ENCODE data around the gene NKAIN1. TPM values are rescaled to one million over a fixed set of nuclear protein-coding genes. Genes with fewer than 3 reads are reported as not detected.

Gene NKAIN1
- total RNA-seq, 2 experiments from 2014 or later = not detected

DNA sequence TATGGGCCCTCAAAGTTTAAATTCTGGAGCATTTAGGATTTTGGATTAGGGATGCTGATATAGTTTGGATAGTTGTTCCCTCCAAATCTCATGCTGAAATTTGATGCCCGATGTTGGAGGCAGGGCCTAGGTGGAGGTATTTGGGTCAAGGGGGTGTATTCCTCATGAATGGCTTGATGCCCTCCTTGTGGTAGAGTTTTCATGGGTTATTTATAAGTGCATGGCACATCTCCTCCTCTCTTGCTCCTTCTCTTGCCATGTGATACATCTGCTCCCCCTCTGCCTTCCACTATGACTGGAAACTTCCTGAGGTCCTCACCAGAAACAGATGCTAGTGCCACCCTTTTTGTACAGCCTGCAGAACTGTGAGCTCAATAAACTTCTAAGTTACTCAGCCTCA, 17.5 kb upstream of the NKAIN1 start:
- POLR2A ChIA-PET = no interaction called here
- DNase-seq = no peak
- Mint-ChIP-seq H3K27ac (no peak overlapping the region), H3K4me3 (no peak overlapping the region), H3K27me3 (no peaks in the 10 kb centered on the region), H3K9me3 (no peaks in the 10 kb centered on the region), H3K4me1 (no peaks in the 10 kb centered on the region), H3K36me3 (ENCODE audit: low read depth) (peaks cover 33% of the 10 kb centered on the region)
- CTCF ChIA-PET = no interaction called here

DNA sequence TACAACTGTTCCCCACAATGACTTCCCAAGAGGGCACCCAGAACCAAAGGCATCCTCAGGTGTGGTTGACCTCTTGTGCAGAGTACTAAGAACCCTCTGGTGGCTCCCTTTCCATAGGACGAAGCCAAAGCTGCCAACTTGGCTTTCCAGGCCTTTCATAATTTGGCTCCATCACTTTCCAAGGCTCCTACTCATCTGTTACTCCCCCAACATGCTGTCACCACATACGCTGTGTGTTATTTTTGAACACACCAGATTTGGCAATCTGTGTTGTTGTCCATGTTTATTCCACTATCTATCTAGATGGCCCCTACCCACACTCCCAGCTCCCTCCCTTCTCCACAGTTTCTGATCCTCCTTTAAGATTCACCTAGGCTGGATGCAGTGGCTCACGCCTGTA, 10.2 kb upstream of the NKAIN1 start:
- CTCF ChIA-PET = no interaction called here
- DNase-seq = no peak

GRCh38 chr1:31248276-31248675, 8.6 kb upstream of the NKAIN1 start:
- Mint-ChIP-seq H3K4me3 (no peak overlapping the region), H3K27me3 (peaks cover 1% of the 10 kb centered on the region), H3K4me1 (no peaks in the 10 kb centered on the region), H3K27ac (no peak overlapping the region), H3K9me3 (no peaks in the 10 kb centered on the region), H3K36me3 (ENCODE audit: low read depth) (no peaks in the 10 kb centered on the region)
- DNase-seq = no peak
- ChIA-PET CTCF (no interaction called here), POLR2A (no interaction called here)

More for the DNA sequence above, 10.2 kb upstream of the NKAIN1 start:
- no peaks in the 10 kb centered on the region for H3K9me3 Mint-ChIP-seq
- H3K27me3 Mint-ChIP-seq = no peaks in the 10 kb centered on the region
- H3K4me3 Mint-ChIP-seq = no peak overlapping the region
- H3K27ac Mint-ChIP-seq = no peak overlapping the region
- POLR2A ChIA-PET = no interaction called here
- H3K4me1 Mint-ChIP-seq = no peaks in the 10 kb centered on the region
- H3K36me3 Mint-ChIP-seq (ENCODE audit: low read depth) = no peaks in the 10 kb centered on the region

- no peaks in the 10 kb centered on the region for H3K9me3 Mint-ChIP-seq
- H3K27ac Mint-ChIP-seq = no peak overlapping the region
- peaks cover 14% of the 10 kb centered on the region for H3K4me1 Mint-ChIP-seq
- no peak for DNase-seq
- peaks cover 15% of the 10 kb centered on the region for H3K27me3 Mint-ChIP-seq
- no peak overlapping the region for H3K4me3 Mint-ChIP-seq
- ChIA-PET CTCF (no interaction called here), POLR2A (no interaction called here)
- no peaks in the 10 kb centered on the region for H3K36me3 Mint-ChIP-seq (ENCODE audit: low read depth)
These were observed 4.6 kb upstream of the NKAIN1 start for GRCh38 chr1:31244326-31244725.

DNA sequence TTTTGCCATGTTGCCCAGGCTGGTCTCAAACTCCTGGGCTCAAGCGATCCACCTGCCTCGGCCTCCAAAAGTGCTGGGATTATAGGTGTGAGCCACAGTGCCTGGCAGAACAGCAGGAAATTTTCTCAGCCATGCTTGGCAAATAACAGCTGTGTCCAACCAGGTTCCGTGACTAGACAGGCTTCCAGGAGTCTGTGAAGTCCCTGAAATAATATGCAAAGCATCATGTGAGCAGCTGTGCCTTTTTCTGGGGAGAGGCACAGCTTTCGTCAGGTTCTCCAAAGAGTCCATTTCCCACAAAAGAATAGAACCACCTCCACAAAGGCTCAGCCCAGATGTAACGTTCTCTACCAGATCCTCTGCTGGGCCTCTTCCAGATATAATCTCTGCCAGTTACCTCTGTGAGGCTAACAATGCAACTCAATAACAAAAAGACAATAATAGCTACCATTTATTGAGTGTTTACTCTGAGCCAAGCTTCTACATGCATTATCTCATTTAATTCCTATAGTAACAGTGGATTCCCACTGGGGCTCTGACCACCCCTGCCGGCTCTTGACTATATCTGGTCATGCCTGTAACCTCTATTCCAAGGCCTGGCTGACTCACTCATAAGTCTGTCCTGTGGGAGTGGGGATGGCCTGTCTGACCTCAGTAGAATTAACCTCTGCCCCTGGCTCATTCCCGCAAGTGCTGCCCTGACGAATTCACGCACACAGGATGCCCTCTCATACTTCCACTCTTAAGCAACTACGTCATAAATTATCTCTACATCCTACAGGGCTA, 4.0 kb upstream of the NKAIN1 start:
- Mint-ChIP-seq H3K36me3 (ENCODE audit: low read depth) (no peaks in the 10 kb centered on the region), H3K27ac (no peak overlapping the region), H3K27me3 (peaks cover 21% of the 10 kb centered on the region), H3K4me1 (peaks cover 19% of the 10 kb centered on the region), H3K4me3 (no peak overlapping the region), H3K9me3 (no peaks in the 10 kb centered on the region)
- no peak for DNase-seq
- POLR2A ChIA-PET = no interaction called here
- CTCF ChIA-PET = no interaction called here

DNA sequence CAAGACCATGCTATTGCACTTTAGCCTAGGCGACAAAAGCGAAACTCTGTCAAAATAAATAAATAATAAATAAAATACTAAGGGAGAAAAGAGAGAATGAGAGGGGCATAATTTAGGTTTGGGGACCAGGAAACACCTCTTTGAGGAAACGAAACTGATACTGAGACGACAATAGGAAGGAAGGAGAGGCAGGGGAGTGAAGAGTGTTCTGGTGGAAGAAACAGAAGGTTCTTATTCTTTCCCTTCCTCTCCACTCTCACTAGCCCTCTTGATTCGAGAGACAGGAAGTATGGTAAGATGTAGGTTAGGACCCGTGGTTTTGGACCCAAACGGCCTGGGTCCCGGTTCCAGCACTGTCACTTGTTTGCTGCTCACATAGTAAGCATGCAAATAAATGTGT, 1.6 kb upstream of the NKAIN1 start:
- H3K4me3 Mint-ChIP-seq = no peak overlapping the region
- DNase-seq = no peak
- H3K27ac Mint-ChIP-seq = no peak overlapping the region
- CTCF ChIA-PET = no interaction called here
- H3K9me3 Mint-ChIP-seq = no peaks in the 10 kb centered on the region
- peaks cover 40% of the 10 kb centered on the region for H3K27me3 Mint-ChIP-seq
- peaks cover 19% of the 10 kb centered on the region for H3K4me1 Mint-ChIP-seq
- no peaks in the 10 kb centered on the region for H3K36me3 Mint-ChIP-seq (ENCODE audit: low read depth)
- POLR2A ChIA-PET = no interaction called here

DNA sequence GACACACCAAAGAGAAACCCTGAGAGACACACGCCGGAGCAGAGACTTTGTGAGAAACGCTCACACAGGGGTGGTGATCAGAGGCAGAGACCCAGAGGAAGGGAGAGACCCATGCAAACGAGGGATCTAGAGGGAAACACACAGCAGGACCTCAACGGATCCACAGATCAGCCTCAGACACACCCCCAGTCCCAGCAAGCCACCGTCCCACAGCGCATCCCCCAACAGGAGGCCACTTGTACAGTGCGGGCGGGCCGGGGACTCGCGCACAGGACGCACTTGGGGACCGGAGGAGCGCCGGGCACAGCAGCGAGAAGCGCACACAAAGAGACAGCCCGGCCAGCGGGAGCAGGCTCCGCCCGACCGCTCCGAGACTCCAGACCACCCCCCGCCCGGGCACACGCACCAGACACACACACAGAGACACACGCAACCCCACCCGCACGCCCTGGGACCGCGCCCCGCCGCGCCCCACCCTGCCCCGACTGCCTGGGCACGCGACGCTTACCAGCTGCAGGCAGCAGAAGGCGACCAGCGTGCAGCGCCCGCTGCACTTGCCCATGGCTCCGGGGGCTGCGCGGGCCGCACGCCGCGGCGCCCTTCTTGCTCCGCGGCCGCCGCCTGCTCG, 587 bp downstream of the NKAIN1 start:
- H3K4me3 Mint-ChIP-seq = peak overlapping the region; percentile 25
- no peak overlapping the region for H3K27ac Mint-ChIP-seq
- ChIA-PET POLR2A (no interaction called here), CTCF (interaction anchor here (0.6 kb wide), 1 partner anchor 8 kb away, joined by 3 read pairs; no protein-coding TSS in a partner anchor)
- no peaks in the 10 kb centered on the region for H3K9me3 Mint-ChIP-seq
- peaks cover 51% of the 10 kb centered on the region for H3K27me3 Mint-ChIP-seq
- H3K36me3 Mint-ChIP-seq (ENCODE audit: low read depth) = no peaks in the 10 kb centered on the region
- DNase-seq = no peak
- H3K4me1 Mint-ChIP-seq = peaks cover 19% of the 10 kb centered on the region

- H3K4me1 Mint-ChIP-seq = peaks cover 19% of the 10 kb centered on the region
- peaks cover 51% of the 10 kb centered on the region for H3K27me3 Mint-ChIP-seq
- no peak for DNase-seq
- POLR2A ChIA-PET = no interaction called here
- no peaks in the 10 kb centered on the region for H3K36me3 Mint-ChIP-seq (ENCODE audit: low read depth)
- H3K4me3 Mint-ChIP-seq = peak overlapping the region; percentile 25
- no peaks in the 10 kb centered on the region for H3K9me3 Mint-ChIP-seq
- CTCF ChIA-PET = no interaction called here
- no peak overlapping the region for H3K27ac Mint-ChIP-seq
These were observed 1.1 kb downstream of the NKAIN1 start for GRCh38 chr1:31238612-31238985.

DNA sequence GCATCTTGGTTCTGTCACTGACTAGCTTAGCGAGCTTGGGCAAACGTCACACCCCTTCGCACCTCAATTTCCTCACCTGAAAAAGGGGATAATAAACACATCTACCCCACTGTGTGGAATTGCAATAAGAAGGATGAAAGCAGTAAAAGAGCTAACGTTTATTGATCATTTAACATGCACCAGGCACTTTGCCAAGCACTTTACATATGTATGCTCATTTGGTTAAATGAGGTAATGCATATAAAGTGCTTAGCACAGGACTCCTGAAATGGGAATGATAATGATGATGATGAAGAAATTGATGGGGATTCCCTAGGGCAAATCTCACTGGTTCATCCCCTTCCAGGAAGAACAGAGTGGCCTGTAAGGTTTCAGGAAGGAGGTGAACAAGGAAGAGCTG, 4.8 kb downstream of the NKAIN1 start:
- Mint-ChIP-seq H3K27me3 (peaks cover 38% of the 10 kb centered on the region), H3K4me3 (no peak overlapping the region), H3K27ac (no peak overlapping the region), H3K4me1 (peaks cover 6% of the 10 kb centered on the region), H3K36me3 (ENCODE audit: low read depth) (no peaks in the 10 kb centered on the region), H3K9me3 (no peaks in the 10 kb centered on the region)
- CTCF ChIA-PET = interaction anchor here (1.2 kb wide), 1 partner anchor 159 kb away, joined by 3 read pairs; no protein-coding TSS in a partner anchor
- POLR2A ChIA-PET = no interaction called here
- no peak for DNase-seq

DNA sequence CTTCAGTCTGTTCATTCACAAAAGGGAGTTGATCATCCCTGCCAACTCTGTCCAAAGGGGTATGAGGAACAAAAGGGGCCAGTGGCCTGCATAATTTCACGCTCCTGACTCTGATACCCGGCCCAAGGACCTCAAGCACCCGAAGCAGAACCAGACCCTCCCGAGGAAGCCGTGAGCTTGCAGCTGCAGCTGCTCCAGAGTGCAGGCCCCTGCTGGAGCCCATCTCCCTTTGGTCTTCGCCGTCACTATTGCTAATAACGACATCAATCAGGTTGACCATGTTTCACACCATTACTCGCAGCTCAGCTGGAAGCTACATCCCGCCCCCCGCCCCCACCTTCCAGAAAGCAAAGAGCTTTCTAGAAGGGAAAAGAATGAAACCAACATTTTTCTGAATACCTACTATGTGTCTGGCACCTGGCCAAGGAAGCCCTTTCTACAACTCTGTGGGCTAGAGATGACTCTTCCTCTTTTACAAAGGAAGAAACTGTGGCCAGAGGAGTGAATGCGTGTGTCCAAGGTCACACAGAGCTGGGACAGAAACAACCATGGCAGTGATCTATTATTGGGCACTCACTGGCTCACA, 5.5 kb downstream of the NKAIN1 start:
- H3K27me3 Mint-ChIP-seq = peaks cover 37% of the 10 kb centered on the region
- CTCF ChIA-PET = no interaction called here

GRCh38 chr1:31232689-31233088, 7.0 kb downstream of the NKAIN1 start:
- H3K4me3 Mint-ChIP-seq = no peak overlapping the region
- H3K9me3 Mint-ChIP-seq = no peaks in the 10 kb centered on the region
- H3K27ac Mint-ChIP-seq = no peak overlapping the region
- no peak for DNase-seq
- ChIA-PET CTCF (interaction anchor here (0.8 kb wide), 1 partner anchor 40 kb away, joined by 3 read pairs; no protein-coding TSS in a partner anchor), POLR2A (no interaction called here)
- no peaks in the 10 kb centered on the region for H3K4me1 Mint-ChIP-seq
- no peaks in the 10 kb centered on the region for H3K36me3 Mint-ChIP-seq (ENCODE audit: low read depth)
- peaks cover 23% of the 10 kb centered on the region for H3K27me3 Mint-ChIP-seq

More for the DNA sequence above, 5.5 kb downstream of the NKAIN1 start:
- Mint-ChIP-seq H3K36me3 (ENCODE audit: low read depth) (no peaks in the 10 kb centered on the region), H3K27ac (no peak overlapping the region), H3K4me1 (peaks cover 5% of the 10 kb centered on the region), H3K4me3 (no peak overlapping the region), H3K9me3 (no peaks in the 10 kb centered on the region)
- DNase-seq = no peak
- POLR2A ChIA-PET = no interaction called here

DNA sequence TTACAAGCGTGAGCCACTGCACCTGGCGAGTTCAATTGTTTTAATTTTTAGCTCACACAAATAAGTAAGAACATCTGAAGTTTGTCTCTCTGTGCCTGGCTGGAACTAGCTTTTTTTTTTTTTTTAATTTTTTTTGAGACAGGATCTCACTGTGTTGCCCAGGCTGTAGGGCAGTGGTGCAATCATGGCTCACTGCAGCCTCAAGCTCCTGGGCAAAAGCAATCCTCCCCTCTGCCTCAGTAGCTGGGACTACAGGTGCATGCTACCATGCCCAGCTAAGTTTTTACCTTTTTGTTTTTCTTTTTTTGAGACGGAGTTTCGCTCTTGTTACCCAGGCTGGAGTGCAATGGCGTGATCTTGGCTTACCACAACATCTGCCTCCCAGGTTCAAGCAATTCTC, 7.9 kb downstream of the NKAIN1 start:
- Mint-ChIP-seq H3K36me3 (ENCODE audit: low read depth) (no peaks in the 10 kb centered on the region), H3K4me1 (peaks cover 1% of the 10 kb centered on the region), H3K27me3 (peaks cover 18% of the 10 kb centered on the region), H3K4me3 (no peak overlapping the region), H3K27ac (no peak overlapping the region), H3K9me3 (no peaks in the 10 kb centered on the region)
- ChIA-PET POLR2A (no interaction called here), CTCF (no interaction called here)
- DNase-seq = no peak

- Mint-ChIP-seq H3K27me3 (peaks cover 9% of the 10 kb centered on the region), H3K9me3 (no peaks in the 10 kb centered on the region), H3K4me3 (no peak overlapping the region), H3K4me1 (peaks cover 1% of the 10 kb centered on the region), H3K36me3 (ENCODE audit: low read depth) (no peaks in the 10 kb centered on the region), H3K27ac (no peak overlapping the region)
- CTCF ChIA-PET = interaction anchor here (1.2 kb wide), 1 partner anchor 36 kb away, joined by 3 read pairs; no protein-coding TSS in a partner anchor
- POLR2A ChIA-PET = no interaction called here
- DNase-seq = no peak
These were observed 9.3 kb downstream of the NKAIN1 start for GRCh38 chr1:31230378-31230777.

DNA sequence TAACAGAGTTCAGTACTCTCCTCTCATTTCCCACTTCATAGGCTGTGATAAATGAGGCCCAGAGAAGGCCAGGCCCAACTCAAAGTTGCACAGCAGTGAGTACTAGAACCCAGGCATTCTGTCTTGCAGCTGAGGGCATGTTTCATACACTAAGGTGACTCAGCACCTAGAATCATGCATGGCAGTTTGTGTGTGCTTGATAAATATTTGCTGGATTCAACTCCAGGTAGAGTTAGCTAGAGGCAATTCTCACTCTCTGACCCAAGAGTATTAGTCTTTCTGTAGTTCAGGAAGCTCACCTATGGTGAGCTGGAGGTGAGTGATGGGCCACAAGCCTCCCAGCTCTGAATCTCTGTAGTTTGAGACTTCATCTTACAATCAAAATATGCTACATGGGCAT, 10.7 kb downstream of the NKAIN1 start:
- H3K36me3 Mint-ChIP-seq (ENCODE audit: low read depth) = no peaks in the 10 kb centered on the region
- POLR2A ChIA-PET = no interaction called here
- no peak overlapping the region for H3K27ac Mint-ChIP-seq
- H3K27me3 Mint-ChIP-seq = peaks cover under 1% of the 10 kb centered on the region
- no peak for DNase-seq
- H3K4me3 Mint-ChIP-seq = no peak overlapping the region
- H3K9me3 Mint-ChIP-seq = no peaks in the 10 kb centered on the region
- H3K4me1 Mint-ChIP-seq = peaks cover 1% of the 10 kb centered on the region
- CTCF ChIA-PET = no interaction called here

Data from activated CD4-positive, alpha-beta memory T cell treated with anti-CD3 and anti-CD28 coated beads, Interleukin-2, amount 10 ng/mL, durations not matched to agents 7 days and 5 days (primary cell).